GM11168 (cell line): ENCODE results near the gene SDK1.
"Not testable (repeated sequence)": the region's sequence is repeated elsewhere in the genome, so short reads cannot be mapped to it uniquely, and the experiment has no call there.

ENCODE experiments used
- in situ Hi-C: fragments of 300-500 bp; cut with MboI; formaldehyde crosslinking; loops from one replicate; pipeline ENCODE4 v1.12.0; 2022; ENCODE audit warnings: low sequenced_read_pairs; ENCODE audit not compliant: unreplicated experiment

Gene SDK1

GRCh38 chr7:3928727-3929515 lies 627.9 kb downstream of the SDK1 start:
- in situ Hi-C loops, result no loop called here

- in situ Hi-C loops, result no loop called here
Measured at GRCh38 chr7:3931843-3932242, 630.8 kb downstream of the SDK1 start.

- in situ Hi-C loops, result no loop called here
Measured at GRCh38 chr7:3937146-3937545, 636.1 kb downstream of the SDK1 start.

- in situ Hi-C loops, result no loop called here
Measured at GRCh38 chr7:3937605-3938004, 636.6 kb downstream of the SDK1 start.

- in situ Hi-C loops, result not testable (repeated sequence)
Measured at GRCh38 chr7:3941706-3942105, 640.7 kb downstream of the SDK1 start.

- in situ Hi-C loops, result no loop called here
Measured at GRCh38 chr7:3942276-3942675, 641.2 kb downstream of the SDK1 start.

GRCh38 chr7:3942816-3943745 lies 642.0 kb downstream of the SDK1 start:
- in situ Hi-C loops, result no loop called here

GRCh38 chr7:3943779-3944520 lies 642.9 kb downstream of the SDK1 start:
- in situ Hi-C loops, result no loop called here

GRCh38 chr7:3949242-3949640 lies 648.2 kb downstream of the SDK1 start:
- in situ Hi-C loops, result no loop called here

- in situ Hi-C loops, result no loop called here
Measured at GRCh38 chr7:3950249-3950648, 649.2 kb downstream of the SDK1 start.

- in situ Hi-C loops, result no loop called here
Measured at GRCh38 chr7:3951316-3952055, 650.4 kb downstream of the SDK1 start.

- in situ Hi-C loops, result no loop called here
Measured at GRCh38 chr7:3953133-3953532, 652.1 kb downstream of the SDK1 start.

GRCh38 chr7:3953946-3954345 lies 652.9 kb downstream of the SDK1 start:
- in situ Hi-C loops, result no loop called here

- in situ Hi-C loops, result no loop called here
Measured at GRCh38 chr7:3955026-3955425, 654.0 kb downstream of the SDK1 start.

GRCh38 chr7:3955751-3956696 lies 655.0 kb downstream of the SDK1 start:
- in situ Hi-C loops, result no loop called here

GRCh38 chr7:3956949-3957348 lies 655.9 kb downstream of the SDK1 start:
- in situ Hi-C loops, result no loop called here

GRCh38 chr7:3957472-3958108 lies 656.5 kb downstream of the SDK1 start:
- in situ Hi-C loops, result no loop called here

GRCh38 chr7:3958109-3958483 lies 657.0 kb downstream of the SDK1 start:
- in situ Hi-C loops, result no loop called here
